Measurements from ENCODE around the gene BECN2. TPM values are rescaled to one million over a fixed set of nuclear protein-coding genes. Genes with fewer than 3 reads are reported as not detected.
"Not testable (repeated sequence)": the region's sequence is repeated elsewhere in the genome, so short reads cannot be mapped to it uniquely, and the experiment has no call there.

Gene BECN2
- total RNA-seq, 1 experiment from 2014 or later: not detected

GRCh38 chr1:241976229-241976628 lies 18.7 kb downstream of the BECN2 start:
- no peak for DNase-seq (ENCODE audit: extremely low read depth, low read depth)

GRCh38 chr1:241979071-241979470 lies 21.5 kb downstream of the BECN2 start:
- DNase-seq (ENCODE audit: extremely low read depth, low read depth): no peak

- no peak for DNase-seq (ENCODE audit: extremely low read depth, low read depth)
Observed at GRCh38 chr1:241979926-241980325, 22.4 kb downstream of the BECN2 start.

- DNase-seq (ENCODE audit: extremely low read depth, low read depth): peak; percentile 62
Observed at GRCh38 chr1:241985787-241986186, 28.2 kb downstream of the BECN2 start.

GRCh38 chr1:241988389-241988930 lies 30.9 kb downstream of the BECN2 start:
- not testable (repeated sequence) for DNase-seq (ENCODE audit: extremely low read depth, low read depth)

GRCh38 chr1:241990040-241990439 lies 32.5 kb downstream of the BECN2 start:
- peak; percentile 79 for DNase-seq (ENCODE audit: extremely low read depth, low read depth)

- no peak for DNase-seq (ENCODE audit: extremely low read depth, low read depth)
Observed at GRCh38 chr1:241992734-241993133, 35.2 kb downstream of the BECN2 start.

- DNase-seq (ENCODE audit: extremely low read depth, low read depth): no peak
Observed at GRCh38 chr1:241994171-241994570, 36.6 kb downstream of the BECN2 start.

GRCh38 chr1:241997401-241997998 lies 39.9 kb downstream of the BECN2 start:
- no peak for DNase-seq (ENCODE audit: extremely low read depth, low read depth)

GRCh38 chr1:241998412-241998921 lies 40.9 kb downstream of the BECN2 start:
- DNase-seq (ENCODE audit: extremely low read depth, low read depth): peak; percentile 78

- DNase-seq (ENCODE audit: extremely low read depth, low read depth): no peak
Observed at GRCh38 chr1:241999026-241999425, 41.5 kb downstream of the BECN2 start, which contains the start of gene MAP1LC3C. Gene MAP1LC3C, minus strand, starts transcription at chr1:241999098. Its CDS starts 90 bp downstream, at chr1:241999008.

- no peak for DNase-seq (ENCODE audit: extremely low read depth, low read depth)
Observed at GRCh38 chr1:242000434-242000833, 42.9 kb downstream of the BECN2 start.

- DNase-seq (ENCODE audit: extremely low read depth, low read depth): no peak
Observed at GRCh38 chr1:242002072-242002471, 44.5 kb downstream of the BECN2 start.

GRCh38 chr1:242002510-242002909 lies 44.9 kb downstream of the BECN2 start:
- DNase-seq (ENCODE audit: extremely low read depth, low read depth): no peak

- DNase-seq (ENCODE audit: extremely low read depth, low read depth): no peak
Observed at GRCh38 chr1:242004751-242005495, 47.4 kb downstream of the BECN2 start.

GRCh38 chr1:242005866-242006535 lies 48.4 kb downstream of the BECN2 start:
- no peak for DNase-seq (ENCODE audit: extremely low read depth, low read depth)

GRCh38 chr1:242006976-242007375 lies 49.4 kb downstream of the BECN2 start:
- DNase-seq (ENCODE audit: extremely low read depth, low read depth): no peak
